ENCODE results near the gene HOXA4.

- TF ChIP-seq CTCF (conservative IDR thresholded peaks at IDR 0.05; ENCODE audit: low read length) = no peak
- TF ChIP-seq EZH2phosphoT487 (IDR thresholded peaks at IDR 0.05; ENCODE audit: borderline replicate concordance) = no peak
Observed at GRCh38 chr7:27172315-27172774, 41.8 kb upstream of the HOXA4 start.

Measured in Loucy (cell line).